ENCODE data around the gene STK11.

The STK11 gene

GRCh38 chr19:1159864-1160595, 45.5 kb upstream of the STK11 start:
- DNase-seq (ENCODE audit: low spot score): no peak
- POLR2A ChIA-PET (ENCODE audit: low non-redundant PET): interaction anchor here (0.6 kb wide), 1 partner anchor 181 kb away, joined by 6 read pairs; no protein-coding TSS in a partner anchor
- H3K27ac ChIP-seq: peak overlapping the region; percentile 62
- CTCF ChIA-PET: interaction anchor here (1.5 kb wide), 1 partner anchor 29 kb away, joined by 5 read pairs; no protein-coding TSS in a partner anchor
- no peak for TF ChIP-seq CTCF (conservative IDR thresholded peaks at IDR 0.05; ENCODE audit: low read depth)

- DNase-seq (ENCODE audit: low spot score): peak; percentile 90
- CTCF ChIA-PET: interaction anchor here (1.5 kb wide), 1 partner anchor 30 kb away, joined by 5 read pairs; no protein-coding TSS in a partner anchor
- POLR2A ChIA-PET (ENCODE audit: low non-redundant PET): interaction anchor here (0.9 kb wide), 1 partner anchor 19 kb away, joined by 3 read pairs; no protein-coding TSS in a partner anchor
- no peak for TF ChIP-seq CTCF (conservative IDR thresholded peaks at IDR 0.05; ENCODE audit: low read depth)
- H3K27ac ChIP-seq: peak overlapping the region; percentile 81
Measured at GRCh38 chr19:1161716-1162115, 43.9 kb upstream of the STK11 start.

- ChIA-PET CTCF (interaction anchor here (0.6 kb wide), 1 partner anchor 81 kb away, joined by 3 read pairs; no protein-coding TSS in a partner anchor), POLR2A (ENCODE audit: low non-redundant PET) (interaction anchor here (0.6 kb wide), 1 partner anchor 37 kb away, joined by 3 read pairs; no protein-coding TSS in a partner anchor)
- H3K27ac ChIP-seq: peak overlapping the region; percentile 45
- DNase-seq (ENCODE audit: low spot score): no peak
- no peak for TF ChIP-seq CTCF (conservative IDR thresholded peaks at IDR 0.05; ENCODE audit: low read depth)
Measured at GRCh38 chr19:1162404-1163282, 42.9 kb upstream of the STK11 start.

- peak overlapping the region; percentile 45 for H3K27ac ChIP-seq
- ChIA-PET CTCF (interaction anchor here (0.6 kb wide), 1 partner anchor 340 kb away, joined by 3 read pairs; no protein-coding TSS in a partner anchor), POLR2A (ENCODE audit: low non-redundant PET) (interaction anchor here (0.6 to 0.8 kb wide), 2 partner anchors 38 to 147 kb away, joined by 3 to 8 read pairs; no protein-coding TSS in a partner anchor)
- TF ChIP-seq CTCF (conservative IDR thresholded peaks at IDR 0.05; ENCODE audit: low read depth): no peak
- no peak for DNase-seq (ENCODE audit: low spot score)
Measured at GRCh38 chr19:1163283-1163933, 42.2 kb upstream of the STK11 start.

- no peak for TF ChIP-seq CTCF (conservative IDR thresholded peaks at IDR 0.05; ENCODE audit: low read depth)
- POLR2A ChIA-PET (ENCODE audit: low non-redundant PET): interaction anchor here (0.8 kb wide), 1 partner anchor 147 kb away, joined by 8 read pairs; no protein-coding TSS in a partner anchor
- DNase-seq (ENCODE audit: low spot score): no peak
- H3K27ac ChIP-seq: peak overlapping the region; percentile 45
- CTCF ChIA-PET: interaction anchor here (0.6 kb wide), 1 partner anchor 339 kb away, joined by 3 read pairs; no protein-coding TSS in a partner anchor
Measured at GRCh38 chr19:1163934-1164683, 41.5 kb upstream of the STK11 start.

Data from RWPE1 (cell line).